Left cardiac atrium (tissue), 4 donors: ENCODE results near the gene PDK2. TPM values are rescaled to one million over a fixed set of nuclear protein-coding genes. Genes with fewer than 3 reads are reported as not detected.

ENCODE experiments used
- ATAC-seq, 2 donors: fragments of 200-7000 bp; cut with Tn5 transposase; one replicate each; pipeline ENCODE4 v1.9.1; 2020; ENCODE audit warnings: mild to moderate bottlenecking in 2 of 2, moderate library complexity in 2 of 2
- DNase-seq: peaks from one replicate; pipeline ENCODE4 v3.0.0-alpha.2; 2020
- intact Hi-C, 2 donors: fragments of 100-400 bp; cut with DNase I; formaldehyde crosslinking; loops; one replicate each; pipeline versions ENCODE4 v1.14.1 to v1.15.1; 2022 to 2023
- total RNA-seq, 2 donors: library from RNA; stranded (reverse); fragmentation: NEBNext Ultra II Directional; extraction: Animal tissue kit (Norgen Biotek cat#: 25700); gene quantifications; one replicate each; pipeline ENCODE4 v1.2.1, GENCODE V29; 2021
- donor health status: DM: no; HTN: yes; CAD: no.
- donor health status: DM: no; HTN: yes; CAD: no; lungs with severe emphysema.
- donor health status: DM: yes; HTN: yes; CAD: no.
- donor health status: Dilated cardiomyopathy.

Gene PDK2
- total RNA-seq, 2 donors from 2014 or later: 156 to 203 TPM

DNA sequence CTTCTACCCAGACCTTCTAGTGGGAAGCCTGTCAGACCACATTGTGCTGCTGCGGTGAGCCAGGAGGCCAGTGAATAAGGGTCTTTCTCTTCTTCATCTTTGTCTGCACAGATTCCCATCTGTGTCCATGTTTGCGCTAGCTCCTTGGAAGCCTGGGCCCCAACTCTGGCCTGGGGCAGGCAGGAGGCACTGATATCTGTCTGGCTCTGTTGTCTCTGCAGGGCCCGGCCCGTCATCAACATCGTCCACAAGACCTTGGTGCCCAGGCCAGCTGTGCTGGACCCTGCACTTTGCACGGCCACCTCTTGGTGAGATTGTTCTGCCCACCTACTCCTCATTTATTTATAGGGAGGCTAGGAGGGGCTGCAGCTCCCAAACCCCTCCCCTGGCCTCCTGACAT is 20.9 kb upstream of the PDK2 start:
- DNase-seq (no peak), ATAC-seq (no peak)
- intact Hi-C loops: no loop called here

DNA sequence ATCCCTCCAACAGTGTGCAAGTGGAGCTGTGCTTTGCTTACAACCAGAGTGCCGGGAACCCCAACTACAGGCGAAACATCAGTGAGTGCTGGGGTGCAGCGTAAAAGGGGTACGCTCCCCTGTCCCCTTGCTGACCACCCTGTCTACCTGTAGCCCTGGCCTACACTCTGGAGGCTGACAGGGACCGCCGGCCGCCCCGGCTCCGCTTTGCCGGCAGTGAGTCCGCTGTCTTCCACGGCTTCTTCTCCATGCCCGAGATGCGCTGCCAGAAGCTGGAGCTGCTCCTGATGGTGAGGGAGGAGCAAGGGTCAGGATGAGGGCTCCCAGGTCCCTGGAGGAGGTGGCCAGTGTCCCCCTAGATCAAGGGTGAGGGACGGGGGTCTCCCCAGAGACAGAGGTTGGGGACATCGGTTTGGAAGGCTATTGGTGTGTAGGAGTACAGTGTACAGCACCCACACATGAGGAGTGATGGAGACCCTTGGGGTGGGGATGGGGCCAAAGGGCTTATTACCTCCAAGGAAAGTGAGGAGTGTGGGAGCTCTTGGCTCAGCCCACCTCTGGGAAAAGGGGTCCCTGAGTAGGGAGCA is 19.6 kb upstream of the PDK2 start:
- intact Hi-C loops: loop anchor here in 1 of 2 donors (5.0 kb wide), 1 partner anchor 43 kb away; no protein-coding TSS in a partner anchor
- no peak for ATAC-seq
- no peak for DNase-seq

DNA sequence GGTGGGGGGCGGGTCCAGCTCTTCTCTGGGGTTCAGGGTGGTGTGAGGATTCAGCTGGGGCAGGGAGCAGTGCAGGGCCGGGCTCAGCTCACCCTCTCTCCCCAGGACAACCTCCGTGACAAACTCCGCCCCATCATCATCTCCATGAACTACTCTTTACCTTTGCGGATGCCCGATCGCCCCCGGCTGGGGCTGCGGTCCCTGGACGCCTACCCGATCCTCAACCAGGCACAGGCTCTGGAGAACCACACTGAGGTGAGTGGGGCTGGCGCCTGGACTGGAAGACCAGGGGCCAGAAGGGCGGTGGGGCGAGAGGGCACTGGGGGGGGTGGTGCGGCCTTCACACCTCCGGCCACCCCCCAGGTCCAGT is 18.9 kb upstream of the PDK2 start:
- DNase-seq (no peak), ATAC-seq (no peak)
- intact Hi-C loops: loop anchor here in 1 of 2 donors (5.0 kb wide), 1 partner anchor 44 kb away; no protein-coding TSS in a partner anchor

DNA sequence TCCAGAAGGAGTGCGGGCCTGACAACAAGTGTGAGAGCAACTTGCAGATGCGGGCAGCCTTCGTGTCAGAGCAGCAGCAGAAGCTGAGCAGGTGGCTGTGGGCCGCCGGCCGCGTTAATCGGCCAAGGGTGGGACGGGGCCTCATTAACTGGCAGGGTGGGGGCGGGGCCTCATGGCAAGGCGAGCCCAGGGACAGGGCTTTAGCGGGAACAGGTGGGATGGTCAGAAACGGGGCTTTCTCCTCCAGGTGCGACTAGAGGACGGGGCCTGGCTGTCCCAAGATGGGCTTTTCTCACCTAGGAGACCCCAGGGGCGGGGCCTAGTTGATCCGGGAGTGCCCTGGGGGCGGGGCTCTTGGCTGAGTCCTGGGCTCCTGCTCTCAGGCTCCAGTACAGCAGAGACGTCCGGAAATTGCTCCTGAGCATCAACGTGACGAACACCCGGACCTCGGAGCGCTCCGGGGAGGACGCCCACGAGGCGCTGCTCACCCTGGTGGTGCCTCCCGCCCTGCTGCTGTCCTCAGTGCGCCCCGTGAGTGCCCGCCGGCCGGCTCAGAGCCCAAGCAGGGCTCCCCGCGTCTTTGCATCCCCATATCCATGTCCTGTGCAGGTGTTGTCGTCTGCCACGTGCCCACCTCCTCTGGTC is 18.4 kb upstream of the PDK2 start:
- intact Hi-C loops: loop anchor here in 1 of 2 donors (5.0 kb wide), 1 partner anchor 44 kb away; no protein-coding TSS in a partner anchor
- DNase-seq (no peak), ATAC-seq (no peak)

DNA sequence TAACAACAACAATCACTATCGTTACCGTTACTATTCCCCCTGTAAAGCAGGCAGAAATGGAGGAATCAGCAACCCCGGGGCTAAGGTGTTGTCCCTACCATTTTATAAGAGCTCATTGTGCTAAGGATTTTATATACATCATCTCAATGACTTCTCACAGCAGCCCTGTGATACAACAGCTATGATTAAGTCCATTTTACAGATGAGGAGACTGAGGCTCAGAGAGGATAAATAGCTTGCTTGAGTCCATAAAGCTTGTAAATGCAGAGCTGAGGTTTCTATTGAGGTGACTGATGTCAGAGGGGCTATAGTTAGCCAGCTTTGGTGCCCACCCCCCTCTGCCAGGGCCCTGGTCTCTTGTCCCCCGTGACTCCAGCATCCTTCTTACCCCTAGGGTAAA is 16.7 kb upstream of the PDK2 start:
- intact Hi-C loops: loop anchor here in 1 of 2 donors (5.0 kb wide), 1 partner anchor 46 kb away; no protein-coding TSS in a partner anchor
- ATAC-seq: no peak
- no peak for DNase-seq

DNA sequence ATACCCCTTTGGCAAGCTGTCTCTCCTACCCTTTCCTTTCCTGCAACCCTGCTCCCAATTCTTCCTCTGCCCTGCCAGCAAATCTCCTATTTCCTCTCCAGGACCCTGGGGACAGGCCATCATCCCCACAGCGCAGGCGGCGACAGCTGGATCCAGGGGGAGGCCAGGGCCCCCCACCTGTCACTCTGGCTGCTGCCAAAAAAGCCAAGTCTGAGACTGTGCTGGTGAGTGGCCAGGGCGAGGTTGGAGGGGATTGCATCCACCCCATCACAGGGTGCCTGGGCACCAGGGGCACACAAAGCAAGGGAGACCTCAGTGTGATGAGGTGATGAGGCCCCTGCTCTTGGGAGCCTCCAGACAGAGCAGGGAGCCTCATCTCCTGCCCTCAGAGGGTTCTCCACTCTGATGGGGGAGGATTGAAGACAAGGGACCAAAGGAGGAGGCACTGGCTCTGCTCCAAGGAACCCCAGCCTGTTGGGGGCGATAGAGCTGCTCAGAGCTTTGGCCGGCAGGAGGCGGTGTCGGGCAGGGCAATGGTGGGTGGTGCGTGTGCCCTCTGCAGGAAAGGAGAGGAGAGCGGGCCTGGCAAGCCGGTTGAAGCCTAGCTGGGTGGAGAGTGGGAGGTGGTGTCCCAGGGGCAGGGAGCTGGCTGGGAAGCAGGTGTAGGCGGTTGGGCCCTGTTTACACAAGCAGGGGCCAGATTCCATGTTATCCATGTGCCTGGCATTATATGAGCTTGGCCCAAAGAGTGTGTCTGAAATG is 15.6 kb upstream of the PDK2 start:
- DNase-seq (no peak), ATAC-seq (peak; percentile 31 to 64)
- intact Hi-C loops: loop anchor here in 1 of 2 donors (5.0 kb wide), 1 partner anchor 47 kb away; no protein-coding TSS in a partner anchor

DNA sequence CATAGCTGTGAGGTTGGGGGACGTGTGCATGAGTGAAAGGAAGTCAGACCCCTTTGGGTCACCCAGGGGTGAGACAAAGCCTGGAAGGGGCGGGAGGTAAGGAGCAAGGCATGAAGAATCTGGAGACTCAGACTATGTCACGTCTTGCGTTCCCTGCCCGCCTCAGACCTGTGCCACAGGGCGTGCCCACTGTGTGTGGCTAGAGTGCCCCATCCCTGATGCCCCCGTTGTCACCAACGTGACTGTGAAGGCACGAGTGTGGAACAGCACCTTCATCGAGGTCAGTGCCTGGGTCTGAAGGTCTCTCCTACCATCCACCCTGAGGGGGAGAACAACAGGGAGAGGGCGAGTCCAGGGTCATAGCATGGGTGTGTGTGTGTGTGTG is 15.1 kb upstream of the PDK2 start:
- peak in 1 of 2 donors; percentile 12 for ATAC-seq
- intact Hi-C loops: no loop called here
- DNase-seq: no peak

DNA sequence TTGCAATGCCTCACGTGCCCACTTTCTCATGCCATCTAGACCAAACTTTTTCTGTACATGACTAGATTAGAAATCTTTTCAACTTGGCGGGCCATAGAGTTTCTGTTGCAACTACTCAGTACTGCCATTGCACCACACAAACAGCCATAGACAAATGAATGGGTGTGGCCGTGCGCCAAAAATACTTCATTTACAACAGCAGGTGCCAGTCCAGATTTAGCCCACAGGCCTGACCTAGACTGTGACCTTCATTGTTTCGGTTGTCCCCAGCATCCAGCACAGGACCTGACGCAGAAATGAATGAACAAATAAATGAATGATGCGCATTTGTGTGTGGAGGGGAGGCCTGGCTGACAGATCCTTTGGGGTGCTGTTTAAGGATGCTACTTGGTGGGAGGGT is 14.3 kb upstream of the PDK2 start:
- DNase-seq: no peak
- ATAC-seq: peak; percentile 39 to 57
- intact Hi-C loops: no loop called here

DNA sequence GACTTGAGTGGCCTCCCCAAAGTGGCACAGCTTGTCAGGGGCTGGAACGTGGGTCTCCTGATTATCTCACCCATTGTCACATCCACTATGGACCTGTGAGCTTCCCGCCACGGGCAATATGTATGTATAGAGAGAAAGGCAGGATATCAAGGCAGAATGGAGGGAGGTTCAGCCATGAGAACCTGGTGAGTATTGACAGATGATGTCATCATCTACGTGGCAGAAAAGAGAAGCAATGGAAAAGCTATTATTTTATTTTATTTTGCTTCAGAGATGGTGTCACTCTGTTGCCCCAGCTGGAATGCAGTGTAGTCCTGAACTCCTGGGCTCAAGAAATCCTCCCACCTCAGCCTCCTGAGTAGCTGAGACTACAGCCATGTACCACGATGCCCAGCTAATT is 13.4 kb upstream of the PDK2 start:
- no peak for ATAC-seq
- intact Hi-C loops: no loop called here
- DNase-seq: no peak

DNA sequence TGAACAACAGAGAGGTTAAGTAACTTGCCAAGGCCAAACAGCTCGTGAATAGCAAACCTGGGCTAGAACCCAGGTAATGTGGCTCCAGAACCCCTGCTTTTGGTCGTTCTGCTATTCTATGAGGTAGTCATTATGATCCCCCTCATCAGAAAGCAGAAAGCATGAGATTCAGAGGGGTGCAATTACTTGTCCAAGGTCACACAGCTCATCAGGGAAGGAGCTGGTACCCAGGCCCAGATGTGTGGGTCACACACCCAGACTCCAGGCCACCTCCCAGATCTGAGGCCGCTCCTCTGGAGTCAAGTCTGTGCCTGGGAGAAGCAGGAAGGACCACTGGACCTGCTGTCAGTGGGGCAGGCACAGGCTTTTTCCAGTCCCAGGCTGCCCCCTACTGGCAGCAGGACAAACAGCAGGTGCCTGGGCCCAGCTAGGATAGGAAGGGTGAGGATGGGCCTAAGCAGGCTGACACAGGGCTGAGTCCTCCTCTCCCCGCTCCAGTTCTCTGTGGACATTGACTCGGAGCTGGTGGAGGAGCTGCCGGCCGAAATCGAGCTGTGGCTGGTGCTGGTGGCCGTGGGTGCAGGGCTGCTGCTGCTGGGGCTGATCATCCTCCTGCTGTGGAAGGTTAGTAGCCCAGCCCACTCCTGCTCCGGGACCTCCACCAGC is 7.8 kb upstream of the PDK2 start:
- intact Hi-C loops: loop anchor here in 1 of 2 donors (1.0 kb wide), 1 partner anchor 61 kb away; no protein-coding TSS in a partner anchor
- DNase-seq (peak; percentile 79), ATAC-seq (peak; percentile 87 to 90)

DNA sequence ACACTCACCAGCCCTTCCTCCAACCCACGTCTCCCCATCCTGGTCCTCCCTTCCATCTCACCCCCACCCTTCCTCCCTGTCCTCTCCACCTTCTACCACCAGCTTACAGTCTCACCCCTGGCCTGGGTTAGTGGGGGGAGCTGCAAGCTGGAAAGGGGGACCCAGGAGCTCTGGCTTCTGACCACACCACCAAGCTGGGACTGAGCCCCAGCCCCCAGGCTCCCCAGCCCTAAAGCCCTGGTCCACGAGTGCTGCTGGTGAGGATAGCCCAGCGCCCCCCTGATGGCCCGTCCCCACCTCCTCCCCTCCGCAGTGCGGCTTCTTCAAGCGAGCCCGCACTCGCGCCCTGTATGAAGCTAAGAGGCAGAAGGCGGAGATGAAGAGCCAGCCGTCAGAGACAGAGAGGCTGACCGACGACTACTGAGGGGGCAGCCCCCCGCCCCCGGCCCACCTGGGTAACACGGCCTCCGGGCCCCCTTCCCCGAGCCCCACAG is 7.2 kb upstream of the PDK2 start:
- no peak for DNase-seq
- peak; percentile 9 to 10 for ATAC-seq

DNA sequence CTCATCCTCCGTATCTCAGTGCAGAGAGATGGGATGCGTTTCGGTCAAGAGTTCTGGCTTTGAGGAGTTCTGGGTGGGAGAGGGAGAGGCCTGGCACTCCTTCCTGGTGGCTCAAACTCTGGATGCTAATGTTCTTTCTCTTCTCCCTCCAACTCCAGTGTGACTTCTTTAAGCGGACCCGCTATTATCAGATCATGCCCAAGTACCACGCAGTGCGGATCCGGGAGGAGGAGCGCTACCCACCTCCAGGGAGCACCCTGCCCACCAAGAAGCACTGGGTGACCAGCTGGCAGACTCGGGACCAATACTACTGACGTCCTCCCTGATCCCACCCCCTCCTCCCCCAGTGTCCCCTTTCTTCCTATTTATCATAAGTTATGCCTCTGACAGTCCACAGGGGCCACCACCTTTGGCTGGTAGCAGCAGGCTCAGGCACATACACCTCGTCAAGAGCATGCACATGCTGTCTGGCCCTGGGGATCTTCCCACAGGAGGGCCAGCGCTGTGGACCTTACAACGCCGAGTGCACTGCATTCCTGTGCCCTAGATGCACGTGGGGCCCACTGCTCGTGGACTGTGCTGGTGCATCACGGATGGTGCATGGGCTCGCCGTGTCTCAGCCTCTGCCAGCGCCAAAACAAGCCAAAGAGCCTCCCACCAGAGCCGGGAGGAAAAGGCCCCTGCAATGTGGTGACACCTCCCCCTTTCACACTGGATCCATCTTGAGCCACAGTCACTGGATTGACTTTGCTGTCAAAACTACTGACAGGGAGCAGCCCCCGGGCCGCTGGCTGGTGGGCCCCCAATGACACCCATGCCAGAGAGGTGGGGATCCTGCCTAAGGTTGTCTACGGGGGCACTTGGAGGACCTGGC is 6.0 kb upstream of the PDK2 start:
- DNase-seq: no peak
- intact Hi-C loops: no loop called here
- no peak for ATAC-seq

More for the DNA sequence above, 7.2 kb upstream of the PDK2 start:
- intact Hi-C loops: loop anchor here in 1 of 2 donors (1.0 kb wide), 1 partner anchor 62 kb away; no protein-coding TSS in a partner anchor

DNA sequence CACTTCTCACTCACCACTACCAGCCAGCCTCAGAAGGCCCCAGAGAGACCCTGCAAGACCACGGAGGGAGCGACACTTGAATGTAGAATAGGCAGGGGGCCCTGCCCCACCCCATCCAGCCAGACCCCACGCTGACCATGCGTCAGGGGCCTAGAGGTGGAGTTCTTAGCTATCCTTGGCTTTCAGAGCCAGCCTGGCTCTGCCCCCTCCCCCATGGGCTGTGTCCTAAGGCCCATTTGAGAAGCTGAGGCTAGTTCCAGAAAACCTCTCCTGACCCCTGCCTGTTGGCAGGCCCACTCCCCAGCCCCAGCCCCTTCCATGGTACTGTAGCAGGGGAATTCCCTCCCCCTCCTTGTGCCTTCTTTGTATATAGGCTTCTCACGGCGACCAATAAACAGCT is 5.1 kb upstream of the PDK2 start:
- ATAC-seq (no peak), DNase-seq (no peak)
- intact Hi-C loops: loop anchor here (2.0 to 5.0 kb wide), 3 partner anchors 33 to 207 kb away; partner anchors contain the start of gene ITGA3 (in 1 of the 2)

DNA sequence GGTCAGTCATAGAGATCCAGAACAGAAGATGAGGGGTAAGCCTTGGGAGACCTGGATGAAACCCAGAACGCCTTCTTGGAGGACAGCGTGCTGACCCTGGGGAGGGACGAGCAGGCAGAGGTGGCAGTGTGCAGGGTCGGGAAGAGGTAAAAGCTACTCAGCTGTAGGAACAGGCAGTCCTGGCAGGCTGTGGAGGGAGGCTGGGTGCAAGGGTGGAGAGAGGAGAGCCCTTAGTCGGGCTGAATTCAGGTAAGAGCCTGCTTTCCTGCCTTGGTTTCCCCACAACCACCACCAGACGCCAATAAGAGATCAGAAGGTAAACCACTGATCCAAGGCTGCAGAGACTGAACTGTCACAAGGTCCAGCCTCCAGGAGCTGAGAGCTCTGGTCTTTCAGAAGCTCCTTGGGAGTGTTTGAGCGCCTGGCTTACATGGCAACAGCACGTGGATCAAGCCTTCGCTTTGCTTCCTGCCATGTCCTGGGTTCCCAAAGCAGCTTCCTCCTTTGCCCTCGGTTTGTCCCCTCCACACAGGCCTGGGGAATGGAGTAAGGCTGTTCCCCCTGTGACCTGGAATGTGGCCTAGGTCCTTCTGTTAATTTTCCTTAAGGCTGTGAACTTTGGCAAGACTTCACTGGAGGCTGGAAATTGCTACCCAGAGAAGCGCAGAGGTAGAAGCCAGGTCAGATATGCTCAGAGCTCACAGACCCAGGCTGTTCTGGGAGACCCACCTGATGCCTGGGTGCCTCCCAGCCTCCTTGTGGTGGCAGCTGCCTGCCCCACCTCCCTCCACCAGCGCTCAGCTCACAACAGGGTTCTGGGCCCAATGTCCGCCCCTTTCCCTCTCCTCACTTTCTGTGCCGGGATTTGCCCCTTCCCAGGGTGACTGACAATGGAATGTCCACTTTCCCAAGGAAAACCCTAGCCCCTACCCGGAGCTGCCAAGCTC is 3.9 kb upstream of the PDK2 start:
- ATAC-seq: no peak
- intact Hi-C loops: loop anchor here (2.0 to 5.0 kb wide), 3 partner anchors 34 to 206 kb away; partner anchors contain the start of gene ITGA3 (in 1 of the 2)
- DNase-seq: no peak

DNA sequence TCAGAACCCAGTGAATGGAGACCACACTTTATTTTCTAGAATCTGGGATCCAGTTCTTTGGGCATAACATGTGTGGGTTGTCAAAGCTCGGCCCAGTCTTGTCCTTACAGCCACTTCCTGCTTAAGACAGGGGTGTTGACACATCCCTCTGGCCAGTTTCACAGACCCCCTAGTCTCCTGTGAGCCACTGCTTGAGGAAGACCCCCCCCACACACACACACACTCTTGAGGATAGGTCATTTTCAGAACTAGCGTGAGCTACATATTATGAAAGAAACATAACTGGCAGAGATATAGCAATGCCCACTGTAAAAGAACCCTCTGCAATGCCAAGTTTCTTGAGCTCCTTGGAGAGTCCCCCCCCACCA is 3.2 kb upstream of the PDK2 start:
- ATAC-seq (no peak), DNase-seq (no peak)
- intact Hi-C loops: loop anchor here (2.0 to 5.0 kb wide), 3 partner anchors 35 to 205 kb away; partner anchors contain the start of gene ITGA3 (in 1 of the 2)

DNA sequence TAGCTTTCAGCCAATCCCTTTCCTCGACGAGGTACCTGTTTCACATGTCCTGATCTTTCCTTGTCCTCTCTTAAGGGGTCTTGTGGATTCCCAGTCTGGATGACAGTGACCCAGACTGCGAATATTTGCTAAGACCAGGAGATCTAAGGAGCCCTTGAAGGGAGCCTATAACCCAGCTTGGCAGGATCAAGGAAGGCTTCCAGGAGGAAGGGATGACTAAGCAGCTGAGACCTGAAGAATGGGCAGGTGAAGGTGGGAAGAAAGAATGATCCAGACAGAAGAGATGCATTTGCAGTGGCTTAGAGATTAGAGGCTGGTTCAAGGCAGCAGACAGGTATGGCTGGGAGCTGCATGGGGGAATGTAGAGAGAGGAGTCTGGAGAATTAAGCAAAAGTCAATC is 1.9 kb upstream of the PDK2 start:
- ATAC-seq: no peak
- DNase-seq: no peak
- intact Hi-C loops: loop anchor here (5.0 kb wide), 2 partner anchors 36 to 204 kb away; partner anchors contain the start of gene ITGA3 (in 1 of the 2)

DNA sequence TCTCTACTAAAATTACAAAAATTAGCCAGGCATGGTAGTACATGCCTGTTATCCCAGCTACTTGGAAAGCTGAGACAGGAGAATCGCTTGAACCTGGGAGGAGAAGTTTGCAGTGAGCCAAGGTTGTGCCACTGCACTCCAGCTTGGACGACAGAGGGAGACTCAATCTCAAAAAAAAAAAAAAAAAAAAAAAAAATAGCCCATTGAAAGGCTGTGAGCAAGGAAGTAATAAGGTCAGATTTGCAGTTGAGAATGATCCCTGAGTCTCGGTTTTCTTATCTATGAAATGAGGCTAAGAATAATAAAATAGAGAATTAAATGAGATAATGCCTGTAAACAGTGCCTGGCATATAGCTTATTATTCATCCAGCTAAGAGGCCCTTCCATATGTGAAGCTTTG is 1.3 kb upstream of the PDK2 start:
- DNase-seq: no peak
- ATAC-seq: no peak
- intact Hi-C loops: loop anchor here (5.0 kb wide), 2 partner anchors 37 to 203 kb away; partner anchors contain the start of gene ITGA3 (in 1 of the 2)
